ENCODE measurements around the gene RBM38.

RBM38 gene

DNA sequence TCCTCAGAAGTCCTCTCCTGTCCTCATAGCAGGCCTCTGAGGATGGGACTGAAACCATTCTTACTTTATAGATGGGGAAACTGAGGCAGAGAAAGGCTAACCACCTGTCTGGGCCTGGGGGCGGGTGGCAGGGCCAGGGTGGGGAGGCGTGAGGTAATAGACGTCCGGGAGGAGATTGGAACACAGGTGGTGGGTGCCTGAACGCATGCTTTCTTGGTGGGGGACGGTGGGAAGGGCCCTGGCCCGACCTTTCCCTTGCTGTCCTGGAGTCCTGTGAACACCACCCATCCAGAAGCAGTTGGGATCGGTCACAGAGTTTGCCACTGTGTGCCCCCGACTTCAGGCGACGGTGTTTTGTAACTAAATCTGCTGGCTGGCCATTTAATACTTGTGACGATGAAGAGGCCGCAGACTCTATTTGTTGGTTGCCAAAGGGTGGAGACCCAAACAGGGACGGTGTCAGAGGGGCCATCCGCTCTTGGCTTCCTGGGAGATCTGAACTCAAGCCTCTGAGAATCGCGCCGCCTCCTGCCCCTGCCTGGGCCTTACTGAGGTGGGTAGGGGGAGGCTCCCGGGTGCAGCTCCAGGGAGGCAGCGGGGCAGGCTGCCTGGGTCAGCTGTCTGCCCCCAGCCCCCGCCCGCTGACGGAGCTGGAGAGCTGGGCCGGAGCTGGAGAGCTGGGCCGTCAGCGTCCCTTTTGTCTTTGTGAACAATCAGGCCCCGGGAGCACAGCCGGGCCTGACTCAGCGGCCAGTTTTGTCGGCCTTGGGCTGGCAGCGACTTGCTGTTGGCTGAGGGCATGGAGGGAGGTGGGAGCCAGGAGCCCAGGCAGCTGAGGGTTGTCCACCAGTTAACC is 4.1 kb downstream of the RBM38 start:
- Histone ChIP-seq H3K9me3 (ENCODE audit: insufficient read depth, low read length, severe bottlenecking) (no peaks in the 10 kb centered on the region), H3K79me2 (ENCODE audit: insufficient read depth, low read length) (no peaks in the 10 kb centered on the region; the same call in 1 of the 2 replicates), H3K9ac (ENCODE audit: low read depth, low read length) (no peak overlapping the region), H2AFZ (ENCODE audit: low read depth, low read length) (no peak overlapping the region), H3K4me1 (ENCODE audit: insufficient read depth, low read length) (peaks cover 75% of the 10 kb centered on the region), H3K4me3 (ENCODE audit: low read depth in 1 of 2, low read length in 2 of 2) (no peak overlapping the region), H3K27me3 (ENCODE audit: insufficient read depth, low read length, poor library complexity) (peaks cover 5% of the 10 kb centered on the region), H3K27ac (ENCODE audit: low read length) (no peak overlapping the region), H4K20me1 (ENCODE audit: insufficient read depth, low read length) (peaks cover 79% of the 10 kb centered on the region), H3K4me2 (ENCODE audit: insufficient read depth, low read length) (no peak overlapping the region), H3K36me3 (ENCODE audit: insufficient read depth, low read length) (peaks cover 30% of the 10 kb centered on the region; the same call in 1 of the 2 replicates)
- ATAC-seq (ENCODE audit: insufficient read depth, low read depth) (no peak), DNase-seq (no peak)
- TF ChIP-seq EZH2 (IDR thresholded peaks at IDR 0.05; ENCODE audit: borderline replicate concordance, low read depth, low read length, severe bottlenecking) = no peak
- TF ChIP-seq, protein P1, sequence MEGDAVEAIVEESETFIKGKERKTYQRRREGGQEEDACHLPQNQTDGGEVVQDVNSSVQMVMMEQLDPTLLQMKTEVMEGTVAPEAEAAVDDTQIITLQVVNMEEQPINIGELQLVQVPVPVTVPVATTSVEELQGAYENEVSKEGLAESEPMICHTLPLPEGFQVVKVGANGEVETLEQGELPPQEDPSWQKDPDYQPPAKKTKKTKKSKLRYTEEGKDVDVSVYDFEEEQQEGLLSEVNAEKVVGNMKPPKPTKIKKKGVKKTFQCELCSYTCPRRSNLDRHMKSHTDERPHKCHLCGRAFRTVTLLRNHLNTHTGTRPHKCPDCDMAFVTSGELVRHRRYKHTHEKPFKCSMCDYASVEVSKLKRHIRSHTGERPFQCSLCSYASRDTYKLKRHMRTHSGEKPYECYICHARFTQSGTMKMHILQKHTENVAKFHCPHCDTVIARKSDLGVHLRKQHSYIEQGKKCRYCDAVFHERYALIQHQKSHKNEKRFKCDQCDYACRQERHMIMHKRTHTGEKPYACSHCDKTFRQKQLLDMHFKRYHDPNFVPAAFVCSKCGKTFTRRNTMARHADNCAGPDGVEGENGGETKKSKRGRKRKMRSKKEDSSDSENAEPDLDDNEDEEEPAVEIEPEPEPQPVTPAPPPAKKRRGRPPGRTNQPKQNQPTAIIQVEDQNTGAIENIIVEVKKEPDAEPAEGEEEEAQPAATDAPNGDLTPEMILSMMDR (IDR thresholded peaks at IDR 0.05; ENCODE audit: borderline replicate concordance, extremely low read depth, low read length, poor library complexity, severe bottlenecking) = no peak

DNA sequence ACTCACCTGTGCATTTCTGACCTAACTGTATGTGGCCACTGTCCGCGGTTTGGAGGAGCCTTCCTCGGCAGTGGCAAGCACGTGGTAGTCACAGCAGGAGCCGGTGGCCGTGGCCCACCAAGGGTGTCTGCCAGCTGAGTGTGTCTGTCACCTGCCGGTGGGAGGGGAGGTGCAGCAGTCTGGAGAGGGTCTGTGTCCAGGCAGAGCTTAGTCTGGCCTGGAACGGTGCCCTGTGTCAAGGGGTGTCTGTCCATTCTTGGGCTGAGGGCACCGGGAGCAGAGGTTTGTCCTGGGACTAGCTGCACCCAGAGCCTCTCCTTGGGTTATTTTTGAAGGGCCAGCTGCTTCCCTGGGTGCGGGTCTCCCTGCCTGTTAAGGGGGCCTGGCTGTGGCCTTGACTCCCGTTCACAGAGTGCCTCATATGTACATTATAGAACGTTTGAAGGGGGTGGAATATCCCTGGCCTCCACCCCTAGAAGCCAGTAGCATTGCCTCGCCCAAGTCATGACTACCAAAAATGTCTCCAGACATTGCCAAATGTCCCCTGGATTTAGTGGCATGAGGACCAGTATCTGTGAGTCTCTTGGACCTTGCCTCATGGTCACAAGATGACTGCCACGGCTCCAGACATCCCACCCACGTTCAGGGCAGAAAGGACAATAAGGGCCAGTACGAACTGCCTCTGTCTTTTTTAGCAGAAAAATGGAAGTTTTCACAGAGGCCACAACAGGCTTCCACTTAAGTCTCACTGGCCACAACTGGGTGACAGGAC is 5.2 kb downstream of the RBM38 start:
- peaks cover 90% of the 10 kb centered on the region for H4K20me1 ChIP-seq (ENCODE audit: insufficient read depth, low read length)
- no peak overlapping the region for H2AFZ ChIP-seq (ENCODE audit: low read depth, low read length)
- DNase-seq (no peak), ATAC-seq (ENCODE audit: insufficient read depth, low read depth) (no peak)
- no peak overlapping the region for H3K4me2 ChIP-seq (ENCODE audit: insufficient read depth, low read length)
- no peak overlapping the region for H3K4me3 ChIP-seq (ENCODE audit: low read depth in 1 of 2, low read length in 2 of 2)
- H3K36me3 ChIP-seq (ENCODE audit: insufficient read depth, low read length) = peaks cover 33% of the 10 kb centered on the region; the same call in 1 of the 2 replicates
- no peaks in the 10 kb centered on the region for H3K9me3 ChIP-seq (ENCODE audit: insufficient read depth, low read length, severe bottlenecking)
- H3K4me1 ChIP-seq (ENCODE audit: insufficient read depth, low read length) = peaks cover 80% of the 10 kb centered on the region
- peaks cover 5% of the 10 kb centered on the region for H3K27me3 ChIP-seq (ENCODE audit: insufficient read depth, low read length, poor library complexity)
- no peak overlapping the region for H3K9ac ChIP-seq (ENCODE audit: low read depth, low read length)
- no peaks in the 10 kb centered on the region; the same call in 1 of the 2 replicates for H3K79me2 ChIP-seq (ENCODE audit: insufficient read depth, low read length)
- TF ChIP-seq, protein P1 (IDR thresholded peaks at IDR 0.05; ENCODE audit: borderline replicate concordance, extremely low read depth, low read length, poor library complexity, severe bottlenecking) = no peak
- TF ChIP-seq EZH2 (IDR thresholded peaks at IDR 0.05; ENCODE audit: borderline replicate concordance, low read depth, low read length, severe bottlenecking) = no peak
- H3K27ac ChIP-seq (ENCODE audit: low read length) = no peak overlapping the region

DNA sequence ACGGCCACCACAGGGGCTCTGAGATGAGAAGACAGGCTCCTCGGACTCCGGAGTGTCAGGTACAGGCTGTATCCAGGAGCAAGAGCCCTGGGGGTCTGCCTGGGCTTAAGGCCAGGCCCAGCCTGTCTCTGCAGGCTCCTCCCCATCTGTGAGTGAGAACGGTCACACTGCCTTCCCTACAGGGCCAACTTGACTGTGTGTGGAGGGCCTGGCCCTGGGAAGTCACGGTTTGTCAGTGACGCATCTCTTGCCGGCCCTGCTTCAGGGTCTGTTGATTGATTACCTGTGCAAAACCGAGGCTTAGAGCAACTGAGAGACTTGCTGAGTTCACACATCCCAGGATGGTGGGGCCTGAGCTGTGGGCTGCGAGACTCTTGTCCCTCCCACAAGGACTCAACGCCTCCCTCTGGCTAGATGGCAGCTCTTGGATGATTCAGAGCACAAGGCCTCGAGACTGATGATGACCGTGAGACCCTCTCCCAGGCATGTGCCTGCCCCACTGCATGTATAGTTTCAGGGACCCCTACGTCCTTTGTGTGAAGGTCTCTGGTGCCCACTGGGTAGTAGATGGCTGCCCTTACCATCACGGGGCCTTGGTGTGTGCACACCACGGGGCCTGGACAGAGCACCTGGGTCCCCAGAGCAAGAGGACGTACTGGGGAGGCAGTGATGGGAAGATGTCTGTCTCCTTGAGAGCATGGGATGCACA is 5.9 kb downstream of the RBM38 start:
- no peak for DNase-seq
- Histone ChIP-seq H3K9me3 (ENCODE audit: insufficient read depth, low read length, severe bottlenecking) (no peaks in the 10 kb centered on the region), H2AFZ (ENCODE audit: low read depth, low read length) (no peak overlapping the region), H3K4me1 (ENCODE audit: insufficient read depth, low read length) (peaks cover 81% of the 10 kb centered on the region), H3K27me3 (ENCODE audit: insufficient read depth, low read length, poor library complexity) (peaks cover 5% of the 10 kb centered on the region), H3K36me3 (ENCODE audit: insufficient read depth, low read length) (peaks cover 36% of the 10 kb centered on the region; the same call in 1 of the 2 replicates), H3K79me2 (ENCODE audit: insufficient read depth, low read length) (no peaks in the 10 kb centered on the region; the same call in 1 of the 2 replicates), H3K9ac (ENCODE audit: low read depth, low read length) (no peak overlapping the region; the same call in 1 of the 2 replicates), H3K4me3 (ENCODE audit: low read depth in 1 of 2, low read length in 2 of 2) (peak overlapping the region in 1 of 2 experiments; percentile 47; a peak in 1 of 4 replicates), H3K4me2 (ENCODE audit: insufficient read depth, low read length) (peak overlapping the region; percentile 72), H3K27ac (ENCODE audit: low read length) (peak overlapping the region; percentile 75), H4K20me1 (ENCODE audit: insufficient read depth, low read length) (peaks cover 94% of the 10 kb centered on the region)
- TF ChIP-seq, protein P1 (IDR thresholded peaks at IDR 0.05; ENCODE audit: borderline replicate concordance, extremely low read depth, low read length, poor library complexity, severe bottlenecking) = no peak
- no peak for TF ChIP-seq EZH2 (IDR thresholded peaks at IDR 0.05; ENCODE audit: borderline replicate concordance, low read depth, low read length, severe bottlenecking)
- ATAC-seq (ENCODE audit: insufficient read depth, low read depth) = no peak

Measured in DND-41 (cell line).